GM18951 (cell line): ENCODE measurements around the gene HOTAIR.

Experiments
- POLR2A ChIP-seq: IDR thresholded peaks from 4 replicates; pipeline ENCODE4 v1.6.1; 2011; ENCODE audit warnings: mild to moderate bottlenecking; ENCODE audit not compliant: insufficient read length, insufficient read depth; ENCODE audit errors: extremely low read depth
- in situ Hi-C: fragments of 300-500 bp; cut with MboI; formaldehyde crosslinking; loops from one replicate; pipeline ENCODE4 v1.12.0; 2022; ENCODE audit warnings: low sequenced_read_pairs, mixed read lengths, inconsistent platforms; ENCODE audit not compliant: unreplicated experiment

Gene HOTAIR

GRCh38 chr12:54008260-54008552 is 33.5 kb upstream of the HOTAIR start:
- in situ Hi-C loops: loop anchor here (25.0 kb wide), 1 partner anchor 354 kb away; the partner anchor contains the start of gene GPR84
- no peak for TF ChIP-seq POLR2A

DNA sequence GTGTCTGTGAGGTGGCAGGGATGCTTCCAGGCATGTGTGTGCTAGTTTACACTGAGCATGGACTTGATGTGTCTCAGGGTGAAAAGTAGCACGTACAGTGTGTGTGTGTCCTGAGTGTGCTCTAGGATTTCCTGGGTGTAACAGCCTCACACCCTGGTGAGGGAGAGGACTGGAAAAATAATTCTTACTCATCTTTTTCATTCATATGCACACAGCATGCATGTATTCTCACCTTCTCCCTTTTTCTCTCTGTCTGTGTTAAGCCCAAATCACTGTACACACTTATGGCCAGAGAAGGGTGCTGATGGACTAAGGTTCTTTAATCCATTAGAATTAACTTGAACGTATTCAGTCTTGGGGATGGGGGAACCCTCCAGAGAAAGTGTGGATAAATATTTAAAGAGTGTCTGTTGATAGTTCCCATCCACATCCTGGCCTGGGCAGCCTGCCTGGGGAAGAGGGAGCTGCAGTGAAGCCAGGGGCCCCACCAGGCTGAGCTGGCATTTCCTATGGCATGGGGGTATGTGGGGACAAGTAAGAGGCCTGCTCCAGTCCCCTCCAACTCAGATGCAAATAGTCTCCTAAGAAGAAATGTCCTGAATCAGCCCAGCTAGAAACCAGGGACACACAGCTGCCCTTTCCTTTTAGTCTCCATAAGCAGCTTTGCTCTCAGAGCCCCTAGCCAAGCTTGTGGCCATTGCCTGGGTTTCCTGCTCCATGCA is 32.9 kb upstream of the HOTAIR start:
- in situ Hi-C loops: loop anchor here (25.0 kb wide), 1 partner anchor 355 kb away; the partner anchor contains the start of gene GPR84
- TF ChIP-seq POLR2A: no peak

- in situ Hi-C loops: loop anchor here (25.0 kb wide), 1 partner anchor 356 kb away; the partner anchor contains the start of gene GPR84
- TF ChIP-seq POLR2A: no peak
Measured at GRCh38 chr12:54006559-54007220, 31.9 kb upstream of the HOTAIR start.

- in situ Hi-C loops: loop anchor here (25.0 kb wide), 1 partner anchor 356 kb away; the partner anchor contains the start of gene GPR84
- TF ChIP-seq POLR2A: no peak
Measured at GRCh38 chr12:54005853-54006558, 31.3 kb upstream of the HOTAIR start.

GRCh38 chr12:54005531-54005852 is 30.7 kb upstream of the HOTAIR start:
- TF ChIP-seq POLR2A: no peak
- in situ Hi-C loops: loop anchor here (25.0 kb wide), 1 partner anchor 357 kb away; the partner anchor contains the start of gene GPR84

DNA sequence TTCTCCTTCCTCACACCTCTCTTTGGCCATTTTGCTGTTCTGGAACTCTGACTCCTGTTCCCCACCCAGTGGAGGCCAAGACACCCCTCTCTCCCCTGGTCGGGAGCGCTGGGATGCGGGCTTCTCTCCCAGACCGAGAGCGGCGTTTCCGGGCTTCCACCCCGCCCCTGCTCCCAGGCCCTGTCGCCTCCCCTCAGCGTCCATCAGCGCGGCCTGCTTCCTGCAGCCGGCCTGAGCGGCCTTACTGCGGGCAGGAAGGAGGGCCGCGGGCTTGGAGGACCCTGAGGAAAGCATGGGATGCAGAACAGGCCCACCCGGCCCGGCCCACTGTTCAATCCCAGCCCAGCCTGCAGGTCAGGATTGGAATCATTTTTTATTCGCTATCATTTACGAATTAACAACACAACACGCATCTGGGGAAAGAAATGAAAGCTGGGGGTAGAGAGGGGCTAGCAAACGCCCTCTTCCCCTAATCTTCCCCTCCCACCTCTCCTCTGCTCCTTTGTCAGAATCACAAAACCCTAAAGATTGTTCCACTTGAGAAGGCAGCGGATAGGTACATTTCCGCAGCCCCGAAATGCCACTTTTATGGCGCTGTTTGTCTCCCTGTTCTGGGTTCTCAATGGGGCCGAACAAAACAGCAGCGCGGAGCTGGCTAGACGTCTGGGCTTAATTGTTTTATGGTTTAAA is 30.2 kb upstream of the HOTAIR start:
- in situ Hi-C loops: loop anchor here (25.0 kb wide), 1 partner anchor 357 kb away; the partner anchor contains the start of gene GPR84
- no peak for TF ChIP-seq POLR2A

DNA sequence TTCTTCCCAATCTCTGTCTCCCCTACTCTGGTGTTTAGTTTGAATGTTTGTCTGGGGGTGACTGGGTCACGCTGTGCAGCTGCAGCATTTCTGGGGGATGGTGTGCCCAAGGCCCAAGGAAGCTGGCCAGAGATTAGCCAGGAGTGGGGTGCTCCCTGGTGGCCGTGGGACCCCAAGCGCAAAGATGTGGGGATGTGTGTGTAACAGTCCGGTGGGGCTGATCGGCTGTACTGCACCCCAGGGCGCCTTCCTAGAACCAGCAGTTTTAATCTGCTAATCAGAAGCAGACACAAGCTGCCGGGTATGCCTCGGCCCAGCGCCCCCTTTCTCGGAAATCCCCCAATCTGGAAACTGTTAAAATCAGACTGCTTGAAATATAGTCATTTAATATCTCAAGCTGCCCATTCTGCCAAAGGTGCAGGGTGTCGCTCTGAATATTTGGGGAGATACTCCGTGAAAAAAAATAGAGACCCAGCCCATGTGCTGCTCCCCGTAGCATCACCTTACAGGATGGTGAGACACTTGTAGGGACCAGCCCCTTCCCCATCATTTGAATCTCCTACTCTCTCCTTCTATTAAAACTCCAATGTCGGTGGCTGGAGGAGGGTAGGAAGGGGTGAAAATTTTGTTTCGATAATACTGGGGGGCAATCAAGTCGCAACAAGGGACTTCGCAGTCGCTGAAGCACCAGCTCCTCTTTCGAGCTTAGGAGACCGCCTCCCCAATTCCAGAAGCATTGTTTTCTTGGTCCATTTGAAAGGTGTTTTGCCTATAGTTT is 29.5 kb upstream of the HOTAIR start:
- in situ Hi-C loops: loop anchor here (25.0 kb wide), 1 partner anchor 358 kb away; the partner anchor contains the start of gene GPR84

DNA sequence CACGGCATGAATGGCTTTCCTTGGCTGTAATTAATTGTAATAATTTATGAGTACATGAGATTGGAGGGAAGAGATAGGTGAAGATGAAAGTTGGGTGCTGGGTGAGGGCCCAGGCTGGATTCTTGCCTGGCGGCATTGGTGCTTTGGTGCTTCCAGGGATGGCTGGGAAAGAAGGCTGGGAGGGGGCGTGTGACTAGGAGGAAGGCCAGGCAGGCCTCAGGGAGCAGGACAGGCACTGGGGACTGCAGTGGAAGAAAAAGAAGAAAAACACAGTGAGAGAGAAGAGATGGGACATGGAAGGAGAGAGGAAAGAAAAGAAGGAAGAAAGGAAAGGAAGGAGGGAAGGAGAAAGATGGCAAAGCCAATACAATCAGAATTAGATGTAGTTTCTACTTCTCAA is 28.9 kb upstream of the HOTAIR start:
- in situ Hi-C loops: loop anchor here (25.0 kb wide), 1 partner anchor 359 kb away; the partner anchor contains the start of gene GPR84
- no peak for TF ChIP-seq POLR2A

More for the DNA sequence above, 29.5 kb upstream of the HOTAIR start:
- TF ChIP-seq POLR2A: no peak

DNA sequence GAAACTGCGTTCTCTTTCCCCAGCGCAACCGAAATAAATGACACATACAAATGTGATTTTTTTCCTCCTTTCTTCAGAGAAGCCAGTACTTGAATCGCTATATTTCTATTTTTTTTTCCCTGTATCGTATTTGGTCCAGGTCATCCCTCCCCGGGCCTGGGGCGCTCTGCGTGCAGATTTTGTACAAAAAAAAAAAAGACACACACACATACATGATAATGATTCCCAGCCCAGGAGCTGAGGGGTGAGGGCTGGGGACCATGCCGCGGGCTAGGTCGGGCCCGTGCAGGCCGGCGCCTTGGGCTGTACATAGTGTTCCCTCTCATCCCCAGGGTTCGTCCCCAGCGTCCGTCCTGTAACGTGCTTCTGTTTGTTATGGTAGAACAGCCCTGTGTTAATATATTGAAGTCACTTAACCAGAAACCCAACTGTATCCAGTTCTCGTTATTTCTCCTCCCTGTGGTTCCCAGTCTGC is 28.2 kb upstream of the HOTAIR start:
- in situ Hi-C loops: loop anchor here (25.0 kb wide), 1 partner anchor 359 kb away; the partner anchor contains the start of gene GPR84
- TF ChIP-seq POLR2A: no peak

GRCh38 chr12:54002278-54002914 is 27.6 kb upstream of the HOTAIR start:
- no peak for TF ChIP-seq POLR2A
- in situ Hi-C loops: loop anchor here (25.0 kb wide), 1 partner anchor 360 kb away; the partner anchor contains the start of gene GPR84
